K562 (cell line): Measurements from ENCODE around the gene TTLL8. TPM values are rescaled to one million over a fixed set of nuclear protein-coding genes. Genes with fewer than 3 reads are reported as not detected.

Experiments
- E2F3 ChIP-seq: fragments of 250-450 bp; sonication (Bioruptor Pico); IDR thresholded peaks from 2 replicates; pipeline ENCODE4 v1.4.0; 2020; ENCODE audit warnings: mild to moderate bottlenecking
- ILF3 ChIP-seq: fragments of 450-650 bp; IDR thresholded peaks from 2 replicates; pipeline ENCODE4 v1.6.1; 2018; ENCODE audit warnings: antibody characterized with exemption, mild to moderate bottlenecking, moderate library complexity, borderline replicate concordance
- ZNF3 ChIP-seq: fragments of 250-450 bp; sonication (Bioruptor Pico); IDR thresholded peaks from 2 replicates; pipeline ENCODE4 v1.5.0; 2021; ENCODE audit warnings: mild to moderate bottlenecking, moderate library complexity
- polyA plus RNA-seq, 8 experiments: library from polyadenylated mRNA; depleted of rRNA in 4 of 8; stranded (reverse) in 5 of 8; unstranded in 3 of 8; fragments of >200 nt; fragmentation: Nextera tagmentation in 2 of 8; fragmentation: Illumina TruSeq in 1 of 8; extraction: Ambion mirVana in 2 of 8; extraction: Trizol in 1 of 8; gene quantifications; 2 replicates each; pipeline versions ENCODE4 v1.2.1 to v1.2.3, GENCODE V29; 2011 to 2014; ENCODE audit warnings: inconsistent platforms in 1 of 8, missing spikeins in 1 of 8
- total RNA-seq, 7 experiments: library from RNA; depleted of rRNA in 6 of 7; stranded (reverse); fragments of >200 nt in 6 of 7; fragmentation: Illumina TruSeq in 2 of 7; extraction: Trizol in 2 of 7; gene quantifications; 2 replicates each; pipeline versions ENCODE4 v1.2.1 to v1.2.3, GENCODE V29; 2011 to 2021; ENCODE audit warnings: low replicate concordance in 1 of 7
- TF ChIP-seq, protein P1 (sequence below): fragments of 450-650 bp; IDR thresholded peaks from 2 replicates; pipeline ENCODE4 v1.6.1; 2016; ENCODE audit warnings: antibody characterized with exemption
- TF ChIP-seq, protein P2 (sequence below), 2 experiments: fragments of 450-650 bp; IDR thresholded peaks; 2 replicates each; pipeline ENCODE4 v1.6.1; 2018; ENCODE audit warnings: mild to moderate bottlenecking in 2 of 2, low read depth in 1 of 2; ENCODE audit not compliant: partially characterized antibody in 2 of 2
- TF ChIP-seq, protein P3 (sequence below): sonication (generic); formaldehyde crosslinking; IDR thresholded peaks from 2 replicates; pipeline ENCODE4 v1.5.0; 2020; ENCODE audit warnings: missing genetic modification reagents

TTLL8 gene
- total and polyA plus RNA-seq, 9 of the 15 experiments (the other 6 are each of a cell fraction or from before 2014, with no cell fraction given), result not detected

DNA sequence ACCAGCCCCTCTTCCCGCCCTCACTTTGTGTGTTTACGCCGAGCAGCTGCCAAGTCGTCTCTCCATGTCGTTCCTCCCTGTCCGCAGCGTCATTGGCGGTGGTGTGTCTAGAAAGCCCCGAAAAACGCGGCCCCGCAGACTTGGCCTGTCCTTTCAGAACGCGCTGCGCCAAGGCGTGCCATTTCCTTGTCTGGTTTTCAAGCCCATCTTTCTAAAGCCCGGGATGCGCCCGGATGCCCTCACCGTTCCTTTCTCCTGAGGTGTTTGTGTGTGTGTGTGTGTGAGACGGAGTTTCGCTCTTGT is 32.3 kb upstream of the TTLL8 start (continued):
- TF ChIP-seq, protein P1, sequence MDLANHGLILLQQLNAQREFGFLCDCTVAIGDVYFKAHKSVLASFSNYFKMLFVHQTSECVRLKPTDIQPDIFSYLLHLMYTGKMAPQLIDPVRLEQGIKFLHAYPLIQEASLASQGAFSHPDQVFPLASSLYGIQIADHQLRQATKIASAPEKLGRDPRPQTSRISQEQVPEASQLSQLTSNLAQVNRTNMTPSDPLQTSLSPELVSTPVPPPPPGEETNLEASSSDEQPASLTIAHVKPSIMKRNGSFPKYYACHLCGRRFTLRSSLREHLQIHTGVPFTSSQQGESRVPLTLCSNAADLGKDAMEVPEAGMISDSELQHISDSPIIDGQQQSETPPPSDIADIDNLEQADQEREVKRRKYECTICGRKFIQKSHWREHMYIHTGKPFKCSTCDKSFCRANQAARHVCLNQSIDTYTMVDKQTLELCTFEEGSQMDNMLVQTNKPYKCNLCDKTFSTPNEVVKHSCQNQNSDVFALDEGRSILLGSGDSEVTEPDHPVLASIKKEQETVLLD, result no peak
- TF ChIP-seq, protein P2, sequence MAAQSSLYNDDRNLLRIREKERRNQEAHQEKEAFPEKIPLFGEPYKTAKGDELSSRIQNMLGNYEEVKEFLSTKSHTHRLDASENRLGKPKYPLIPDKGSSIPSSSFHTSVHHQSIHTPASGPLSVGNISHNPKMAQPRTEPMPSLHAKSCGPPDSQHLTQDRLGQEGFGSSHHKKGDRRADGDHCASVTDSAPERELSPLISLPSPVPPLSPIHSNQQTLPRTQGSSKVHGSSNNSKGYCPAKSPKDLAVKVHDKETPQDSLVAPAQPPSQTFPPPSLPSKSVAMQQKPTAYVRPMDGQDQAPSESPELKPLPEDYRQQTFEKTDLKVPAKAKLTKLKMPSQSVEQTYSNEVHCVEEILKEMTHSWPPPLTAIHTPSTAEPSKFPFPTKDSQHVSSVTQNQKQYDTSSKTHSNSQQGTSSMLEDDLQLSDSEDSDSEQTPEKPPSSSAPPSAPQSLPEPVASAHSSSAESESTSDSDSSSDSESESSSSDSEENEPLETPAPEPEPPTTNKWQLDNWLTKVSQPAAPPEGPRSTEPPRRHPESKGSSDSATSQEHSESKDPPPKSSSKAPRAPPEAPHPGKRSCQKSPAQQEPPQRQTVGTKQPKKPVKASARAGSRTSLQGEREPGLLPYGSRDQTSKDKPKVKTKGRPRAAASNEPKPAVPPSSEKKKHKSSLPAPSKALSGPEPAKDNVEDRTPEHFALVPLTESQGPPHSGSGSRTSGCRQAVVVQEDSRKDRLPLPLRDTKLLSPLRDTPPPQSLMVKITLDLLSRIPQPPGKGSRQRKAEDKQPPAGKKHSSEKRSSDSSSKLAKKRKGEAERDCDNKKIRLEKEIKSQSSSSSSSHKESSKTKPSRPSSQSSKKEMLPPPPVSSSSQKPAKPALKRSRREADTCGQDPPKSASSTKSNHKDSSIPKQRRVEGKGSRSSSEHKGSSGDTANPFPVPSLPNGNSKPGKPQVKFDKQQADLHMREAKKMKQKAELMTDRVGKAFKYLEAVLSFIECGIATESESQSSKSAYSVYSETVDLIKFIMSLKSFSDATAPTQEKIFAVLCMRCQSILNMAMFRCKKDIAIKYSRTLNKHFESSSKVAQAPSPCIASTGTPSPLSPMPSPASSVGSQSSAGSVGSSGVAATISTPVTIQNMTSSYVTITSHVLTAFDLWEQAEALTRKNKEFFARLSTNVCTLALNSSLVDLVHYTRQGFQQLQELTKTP (IDR thresholded peaks at IDR 0.05; ENCODE audit: low read depth in 1 of 2, partially characterized antibody in 2 of 2), result no peak
- TF ChIP-seq ILF3 (no peak), E2F3 (CRISPR knock-in tag) (no peak), ZNF3 (no peak)
- TF ChIP-seq, protein P3, sequence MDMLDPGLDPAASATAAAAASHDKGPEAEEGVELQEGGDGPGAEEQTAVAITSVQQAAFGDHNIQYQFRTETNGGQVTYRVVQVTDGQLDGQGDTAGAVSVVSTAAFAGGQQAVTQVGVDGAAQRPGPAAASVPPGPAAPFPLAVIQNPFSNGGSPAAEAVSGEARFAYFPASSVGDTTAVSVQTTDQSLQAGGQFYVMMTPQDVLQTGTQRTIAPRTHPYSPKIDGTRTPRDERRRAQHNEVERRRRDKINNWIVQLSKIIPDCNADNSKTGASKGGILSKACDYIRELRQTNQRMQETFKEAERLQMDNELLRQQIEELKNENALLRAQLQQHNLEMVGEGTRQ (CRISPR knock-in tag), result no peak
